H1 (cell line): ENCODE results near the gene PAQR4. TPM values are rescaled to one million over a fixed set of nuclear protein-coding genes. Genes with fewer than 3 reads are reported as not detected.

ENCODE experiments used
- ASH2L ChIP-seq: fragments of 200-600, 300-600 bp; sonication (generic); IDR thresholded peaks from one replicate; pipeline ENCODE4 v1.7.1; 2017; ENCODE audit warnings: low read length
- CEBPB ChIP-seq: IDR thresholded peaks from 2 replicates; pipeline ENCODE4 v1.6.1; 2012; ENCODE audit warnings: low read depth, low read length
- CHD1 ChIP-seq: IDR thresholded peaks from 2 replicates; pipeline ENCODE4 v1.6.1; 2012; ENCODE audit warnings: low read depth, low read length, improper control_type of control experiment
- CREB1 ChIP-seq: IDR thresholded peaks from 2 replicates; pipeline ENCODE4 v1.6.1; 2012; ENCODE audit warnings: inconsistent platforms
- EZH2 ChIP-seq: fragments of 200-600 bp; sonication (generic); IDR thresholded peaks from 2 replicates; pipeline ENCODE4 v1.7.1; 2012; ENCODE audit warnings: low read depth, mild to moderate bottlenecking, moderate library complexity, low read length, inconsistent platforms; ENCODE audit not compliant: severe bottlenecking
- GABPA ChIP-seq: IDR thresholded peaks from 2 replicates; pipeline ENCODE4 v1.6.1; 2011; ENCODE audit warnings: mild to moderate bottlenecking, low read length, moderate library complexity, borderline replicate concordance; ENCODE audit not compliant: insufficient read depth
- HDAC6 ChIP-seq: IDR thresholded peaks from one replicate; pipeline ENCODE4 v1.7.1; 2012; ENCODE audit warnings: low read depth, mild to moderate bottlenecking, inconsistent platforms, low read length, moderate library complexity
- KDM1A ChIP-seq: fragments of 200-600, 300-600 bp; sonication (generic); IDR thresholded peaks from 2 replicates; pipeline ENCODE4 v1.7.1; 2016; ENCODE audit warnings: mild to moderate bottlenecking, low read length, borderline replicate concordance
- RNF2 ChIP-seq: fragments of 200-900, 300-1000 bp; sonication (generic); IDR thresholded peaks from 2 replicates; pipeline ENCODE4 v1.7.1; 2016; ENCODE audit warnings: borderline replicate concordance, low read depth, mild to moderate bottlenecking, antibody characterized with exemption, low read length; ENCODE audit not compliant: poor library complexity, severe bottlenecking; ENCODE audit errors: missing control alignments
- RXRA ChIP-seq: IDR thresholded peaks from 2 replicates; pipeline ENCODE4 v1.6.1; 2011; ENCODE audit warnings: low read depth, mild to moderate bottlenecking, low read length, moderate library complexity; ENCODE audit not compliant: insufficient read depth
- SAP30 ChIP-seq: fragments of 300-600 bp; sonication (generic); IDR thresholded peaks from 2 replicates; pipeline ENCODE4 v1.7.1; 2012; ENCODE audit warnings: low read length, moderate library complexity, mild to moderate bottlenecking, inconsistent platforms; ENCODE audit not compliant: insufficient read depth, insufficient replicate concordance
- SIN3A ChIP-seq, 2 experiments: IDR thresholded peaks in 1 of 2; conservative IDR thresholded peaks in 1 of 2; 2 replicates each; pipeline ENCODE4 v1.6.1; 2011 to 2012; ENCODE audit warnings: low read length in 2 of 2, improper control_type of control experiment in 1 of 2, low read depth in 1 of 2, mild to moderate bottlenecking in 1 of 2
- SP1 ChIP-seq: IDR thresholded peaks from 2 replicates; pipeline ENCODE4 v1.6.1; 2011; ENCODE audit warnings: low read depth, low read length
- SP2 ChIP-seq: IDR thresholded peaks from 2 replicates; pipeline ENCODE4 v1.6.1; 2012; ENCODE audit warnings: mild to moderate bottlenecking, low read length, inconsistent platforms
- SP4 ChIP-seq: IDR thresholded peaks from 2 replicates; pipeline ENCODE4 v1.6.1; 2012; ENCODE audit warnings: low read length, inconsistent platforms
- SRF ChIP-seq: IDR thresholded peaks from 2 replicates; pipeline ENCODE4 v1.6.1; 2011; ENCODE audit warnings: mild to moderate bottlenecking, low read depth, low read length, moderate library complexity
- SUZ12 ChIP-seq: fragments of 200-600 bp; sonication (generic); IDR thresholded peaks from 2 replicates; pipeline ENCODE4 v1.6.1; 2012; ENCODE audit warnings: mild to moderate bottlenecking, inconsistent platforms, low read length, moderate library complexity, mixed read lengths
- TCF12 ChIP-seq: IDR thresholded peaks from 2 replicates; pipeline ENCODE4 v1.6.1; 2011; ENCODE audit warnings: low read depth, mild to moderate bottlenecking, low read length
- ZNF274 ChIP-seq: IDR thresholded peaks from 2 replicates; pipeline ENCODE4 v1.7.0; 2012; ENCODE audit warnings: low read length, borderline replicate concordance; ENCODE audit errors: extremely low read depth
- polyA plus RNA-seq, 7 experiments: library from polyadenylated mRNA; depleted of rRNA in 3 of 7; stranded (reverse) in 5 of 7; unstranded in 2 of 7; fragments of >200 nt in 5 of 7; fragments of 200-250 nt in 2 of 7; gene quantifications; 1 replicate in 5 of 7; 2 replicates in 1 of 7; 4 replicates in 1 of 7; pipeline versions ENCODE4 v1.2.1 to v1.2.3, GENCODE V29; 2011 to 2013; ENCODE audit warnings: missing spikeins in 2 of 7, mixed read lengths in 2 of 7
- total RNA-seq: library from RNA; stranded (reverse); fragmentation: NEBNext Ultra II Directional; extraction: Animal tissue kit (Norgen Biotek cat#: 25700); gene quantifications from 2 replicates; pipeline ENCODE4 v1.2.1, GENCODE V29; 2021
- TF ChIP-seq, protein P1 (sequence below): IDR thresholded peaks from 2 replicates; pipeline ENCODE4 v1.6.1; 2012; ENCODE audit warnings: inconsistent platforms
- TF ChIP-seq, protein P2 (sequence below): IDR thresholded peaks from 2 replicates; pipeline ENCODE4 v1.6.1; 2011; ENCODE audit warnings: low read depth, mild to moderate bottlenecking, low read length; ENCODE audit not compliant: insufficient read depth
- TF ChIP-seq, protein P3 (sequence below): IDR thresholded peaks from 2 replicates; pipeline ENCODE4 v1.6.1; 2012; ENCODE audit warnings: inconsistent platforms

The PAQR4 gene
- total and polyA plus RNA-seq, 2 of the 8 experiments (the other 6 are each of a cell fraction or from before 2014, with no cell fraction given) = 28.2 to 34.6 TPM

DNA sequence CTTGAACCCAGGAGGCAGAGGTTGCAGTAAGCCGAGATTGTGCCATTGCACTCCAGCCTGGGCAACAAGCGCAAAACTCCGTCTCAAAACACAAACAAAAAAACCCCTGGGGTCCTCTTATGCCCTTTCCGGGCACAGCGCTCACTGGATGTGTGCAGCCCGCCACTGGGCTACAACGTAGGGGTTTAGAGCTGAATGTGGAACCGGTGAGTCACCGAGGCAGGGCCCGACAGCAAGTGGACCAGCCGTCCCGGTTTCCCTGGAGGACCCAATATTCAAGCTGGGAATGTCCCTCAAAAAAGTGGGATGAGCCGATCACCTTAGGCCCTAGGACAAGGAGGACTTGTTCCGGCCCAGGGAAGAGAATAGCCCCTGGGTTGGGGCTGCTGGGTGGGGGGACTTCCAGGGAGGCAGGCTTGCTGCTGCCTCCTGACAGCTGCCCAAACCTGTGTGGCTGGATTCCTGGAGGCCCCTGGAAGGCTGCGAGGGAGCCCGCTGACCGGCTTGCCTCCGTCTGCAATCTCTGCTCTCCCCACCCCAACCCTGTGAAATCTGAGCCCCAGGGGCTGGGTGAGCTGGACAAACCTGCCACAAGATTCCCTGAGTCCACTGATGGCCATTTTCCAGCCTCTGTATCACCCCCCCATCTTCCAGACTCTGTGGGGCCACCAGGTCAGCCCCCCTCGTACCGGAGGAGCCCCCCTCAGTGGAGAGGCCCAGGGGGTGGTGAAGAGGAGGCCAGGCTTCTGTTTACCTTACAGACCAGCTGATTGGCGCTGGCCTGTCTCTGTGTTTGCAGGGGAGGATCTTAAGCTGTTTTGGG is 40.6 kb downstream of the PAQR4 start (continued):
- TF ChIP-seq SIN3A (conservative IDR thresholded peaks at IDR 0.05 in 1 of 2, IDR thresholded peaks at IDR 0.05 in 1 of 2; ENCODE audit: low read depth in 1 of 2, low read length in 2 of 2) (peak; percentile 92 to 94; a peak in 3 of 4 replicates), SAP30 (no peak), ZNF274 (no peak), CEBPB (no peak), KDM1A (0 out of 2 replicates have a peak, but pooled peaks have one; percentile 44), SP1 (peak; percentile 99), CHD1 (no peak), SUZ12 (no peak), SP4 (no peak), EZH2 (no peak), HDAC6 (no peak), SP2 (no peak), TCF12 (peak; percentile 90; the same call in 1 of the 2 replicates), RXRA (no peak), SRF (no peak), RNF2 (no peak), ASH2L (peak; percentile 97), CREB1 (peak; percentile 10; the same call in 1 of the 2 replicates), GABPA (0 out of 2 replicates have a peak, but pooled peaks have one; percentile 35)
- TF ChIP-seq, protein P1, sequence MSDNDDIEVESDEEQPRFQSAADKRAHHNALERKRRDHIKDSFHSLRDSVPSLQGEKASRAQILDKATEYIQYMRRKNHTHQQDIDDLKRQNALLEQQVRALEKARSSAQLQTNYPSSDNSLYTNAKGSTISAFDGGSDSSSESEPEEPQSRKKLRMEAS = 0 out of 2 replicates have a peak, but pooled peaks have one; percentile 33
- TF ChIP-seq, protein P2, sequence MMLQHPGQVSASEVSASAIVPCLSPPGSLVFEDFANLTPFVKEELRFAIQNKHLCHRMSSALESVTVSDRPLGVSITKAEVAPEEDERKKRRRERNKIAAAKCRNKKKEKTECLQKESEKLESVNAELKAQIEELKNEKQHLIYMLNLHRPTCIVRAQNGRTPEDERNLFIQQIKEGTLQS = no peak
- TF ChIP-seq, protein P3, sequence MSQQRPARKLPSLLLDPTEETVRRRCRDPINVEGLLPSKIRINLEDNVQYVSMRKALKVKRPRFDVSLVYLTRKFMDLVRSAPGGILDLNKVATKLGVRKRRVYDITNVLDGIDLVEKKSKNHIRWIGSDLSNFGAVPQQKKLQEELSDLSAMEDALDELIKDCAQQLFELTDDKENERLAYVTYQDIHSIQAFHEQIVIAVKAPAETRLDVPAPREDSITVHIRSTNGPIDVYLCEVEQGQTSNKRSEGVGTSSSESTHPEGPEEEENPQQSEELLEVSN = no peak
